HepG2 (cell line): ENCODE results near the gene THAP3. TPM values are rescaled to one million over a fixed set of nuclear protein-coding genes. Genes with fewer than 3 reads are reported as not detected.

Experiments used
- AGO2 ChIP-seq: fragments of 200-400 bp; formaldehyde crosslinking; optimal IDR thresholded peaks from 2 replicates; pipeline ENCODE3; 2017; ENCODE audit warnings: mild to moderate bottlenecking, low read depth, low read length, moderate library complexity
- AKAP8 ChIP-seq: sonication (generic); formaldehyde crosslinking; IDR thresholded peaks from 2 replicates; pipeline ENCODE4 v1.5.1; 2020; ENCODE audit warnings: mild to moderate bottlenecking, missing genetic modification reagents
- CBX1 ChIP-seq: IDR thresholded peaks from one replicate; pipeline ENCODE4 v1.6.1; 2016; ENCODE audit warnings: antibody characterized with exemption, low read depth
- ELF1 ChIP-seq: sonication (generic); formaldehyde crosslinking; IDR thresholded peaks from 2 replicates; pipeline ENCODE4 v1.4.0; 2020; ENCODE audit warnings: missing genetic modification reagents
- GABPB1 ChIP-seq: IDR thresholded peaks from 2 replicates; pipeline ENCODE4 v1.6.1; 2016; ENCODE audit warnings: mild to moderate bottlenecking, missing genetic modification reagents, moderate library complexity, missing compliant biosample characterization
- HDAC1 ChIP-seq: sonication (generic); formaldehyde crosslinking; IDR thresholded peaks from 2 replicates; pipeline ENCODE4 v1.5.1; 2020; ENCODE audit warnings: mild to moderate bottlenecking, missing genetic modification reagents
- HMGA1 ChIP-seq: sonication (generic); formaldehyde crosslinking; conservative IDR thresholded peaks from 2 replicates; pipeline ENCODE4 v1.4.0; 2020; ENCODE audit warnings: missing genetic modification reagents
- HNRNPLL ChIP-seq: fragments of 200-400 bp; formaldehyde crosslinking; IDR thresholded peaks from 2 replicates; pipeline ENCODE4 v1.6.1; 2017; ENCODE audit warnings: mild to moderate bottlenecking, low read depth, low read length; ENCODE audit not compliant: poor library complexity, severe bottlenecking
- HOXA5 ChIP-seq: sonication (generic); formaldehyde crosslinking; IDR thresholded peaks from 2 replicates; pipeline ENCODE4 v1.4.0; 2020; ENCODE audit warnings: missing genetic modification reagents
- IKZF1 ChIP-seq: fragments of 450-650 bp; IDR thresholded peaks from 2 replicates; pipeline ENCODE4 v1.7.1; 2016
- KAT7 ChIP-seq: IDR thresholded peaks from 2 replicates; pipeline ENCODE4 v1.6.1; 2018; ENCODE audit warnings: borderline replicate concordance, missing compliant biosample characterization
- KDM5B ChIP-seq: sonication (generic); formaldehyde crosslinking; IDR thresholded peaks from 2 replicates; pipeline ENCODE4 v1.4.0; 2020; ENCODE audit warnings: missing genetic modification reagents, mild to moderate bottlenecking, borderline replicate concordance
- MAFK ChIP-seq, 2 experiments: IDR thresholded peaks in 1 of 2; conservative IDR thresholded peaks in 1 of 2; 2 replicates each; pipeline ENCODE4 v1.6.1; 2011; ENCODE audit warnings: improper control_type of control experiment in 2 of 2, low read length in 2 of 2
- NCOA5 ChIP-seq: sonication (generic); formaldehyde crosslinking; IDR thresholded peaks from 2 replicates; pipeline ENCODE4 v1.4.0; 2020; ENCODE audit warnings: missing genetic modification reagents
- PHB2 ChIP-seq: fragments of 450-650 bp; IDR thresholded peaks from 2 replicates; pipeline ENCODE4 v1.6.1; 2018; ENCODE audit not compliant: partially characterized antibody
- PITX1 ChIP-seq: sonication (generic); formaldehyde crosslinking; IDR thresholded peaks from 2 replicates; pipeline ENCODE4 v1.5.1; 2020; ENCODE audit warnings: mild to moderate bottlenecking, missing genetic modification reagents
- RFXAP ChIP-seq: sonication (generic); formaldehyde crosslinking; IDR thresholded peaks from 2 replicates; pipeline ENCODE4 v1.4.0; 2020; ENCODE audit warnings: missing genetic modification reagents, borderline replicate concordance
- RXRA ChIP-seq: sonication (generic); formaldehyde crosslinking; IDR thresholded peaks from 2 replicates; pipeline ENCODE4 v1.5.1; 2020; ENCODE audit warnings: missing genetic modification reagents
- SP4 ChIP-seq: sonication (generic); formaldehyde crosslinking; IDR thresholded peaks from 2 replicates; pipeline ENCODE4 v1.8.1; 2023; ENCODE audit warnings: mild to moderate bottlenecking, missing genetic modification reagents
- STAG1 ChIP-seq: sonication (generic); formaldehyde crosslinking; IDR thresholded peaks from 2 replicates; pipeline ENCODE4 v1.4.0; 2020; ENCODE audit warnings: missing genetic modification reagents
- ZBTB21 ChIP-seq: sonication (generic); formaldehyde crosslinking; IDR thresholded peaks from 2 replicates; pipeline ENCODE4 v1.4.0; 2020; ENCODE audit warnings: missing genetic modification reagents
- ZFP62 ChIP-seq: sonication (generic); formaldehyde crosslinking; IDR thresholded peaks from 2 replicates; pipeline ENCODE4 v1.4.0; 2020; ENCODE audit warnings: missing genetic modification reagents
- ZFX ChIP-seq: sonication (generic); formaldehyde crosslinking; IDR thresholded peaks from 2 replicates; pipeline ENCODE4 v1.4.0; 2020; ENCODE audit warnings: mild to moderate bottlenecking, low read depth, missing genetic modification reagents, moderate library complexity
- ZFYVE20 ChIP-seq: sonication (generic); formaldehyde crosslinking; IDR thresholded peaks from 2 replicates; pipeline ENCODE4 v1.8.0; 2023; ENCODE audit warnings: low read depth, mild to moderate bottlenecking, moderate library complexity, missing genetic modification reagents, borderline replicate concordance
- ZKSCAN1 ChIP-seq: fragments of 150-350 bp; IDR thresholded peaks from 2 replicates; pipeline ENCODE4 v1.6.1; 2014; ENCODE audit warnings: low read length
- ZKSCAN5 ChIP-seq: sonication (generic); formaldehyde crosslinking; IDR thresholded peaks from 2 replicates; pipeline ENCODE4 v1.5.1; 2020; ENCODE audit warnings: mild to moderate bottlenecking, missing genetic modification reagents
- ZNF124 ChIP-seq: sonication (generic); formaldehyde crosslinking; IDR thresholded peaks from 2 replicates; pipeline ENCODE4 v1.4.0; 2020; ENCODE audit warnings: missing genetic modification reagents
- ZNF468 ChIP-seq: sonication (generic); formaldehyde crosslinking; IDR thresholded peaks from 2 replicates; pipeline ENCODE4 v1.8.0; 2022; ENCODE audit warnings: mild to moderate bottlenecking, moderate library complexity, missing genetic modification reagents
- ZNF557 ChIP-seq: sonication (generic); formaldehyde crosslinking; IDR thresholded peaks from 2 replicates; pipeline ENCODE4 v1.4.0; 2020; ENCODE audit warnings: missing genetic modification reagents
- ZNF576 ChIP-seq: sonication (generic); formaldehyde crosslinking; IDR thresholded peaks from 2 replicates; pipeline ENCODE4 v1.4.0; 2020; ENCODE audit warnings: mild to moderate bottlenecking, missing genetic modification reagents
- ZNF740 ChIP-seq: sonication (generic); formaldehyde crosslinking; IDR thresholded peaks from 2 replicates; pipeline ENCODE4 v1.4.0; 2020; ENCODE audit warnings: missing genetic modification reagents
- ZSCAN21 ChIP-seq: sonication (generic); formaldehyde crosslinking; IDR thresholded peaks from 2 replicates; pipeline ENCODE4 v1.8.0; 2022; ENCODE audit warnings: mild to moderate bottlenecking, missing genetic modification reagents, moderate library complexity, borderline replicate concordance
- polyA plus RNA-seq, 8 experiments: library from polyadenylated mRNA; depleted of rRNA in 3 of 8; stranded (reverse) in 7 of 8; unstranded in 1 of 8; fragments of >200 nt; fragmentation: Illumina TruSeq in 4 of 8; extraction: Trizol in 4 of 8; gene quantifications; 2 replicates each; pipeline versions ENCODE4 v1.2.1 to v1.2.3, GENCODE V29; 2011 to 2016; ENCODE audit warnings: low read depth in 4 of 8, missing spikeins in 1 of 8, mixed read lengths in 1 of 8; ENCODE audit not compliant: insufficient read depth in 1 of 8
- total RNA-seq, 5 experiments: library from RNA; depleted of rRNA; stranded (reverse); fragments of >200 nt; fragmentation: Illumina TruSeq; extraction: Trizol; gene quantifications; 2 replicates each; pipeline ENCODE4 v1.2.3, GENCODE V29; 2016; ENCODE audit warnings: low read depth in 1 of 5
- TF ChIP-seq, protein P1 (sequence below): sonication (generic); formaldehyde crosslinking; IDR thresholded peaks from 2 replicates; pipeline ENCODE4 v1.4.0; 2020; ENCODE audit warnings: mild to moderate bottlenecking, missing genetic modification reagents

Gene THAP3
- total and polyA plus RNA-seq, 2 of the 13 experiments (the other 11 are each of a cell fraction or from before 2014, with no cell fraction given), result 10.3 to 14.9 TPM

DNA sequence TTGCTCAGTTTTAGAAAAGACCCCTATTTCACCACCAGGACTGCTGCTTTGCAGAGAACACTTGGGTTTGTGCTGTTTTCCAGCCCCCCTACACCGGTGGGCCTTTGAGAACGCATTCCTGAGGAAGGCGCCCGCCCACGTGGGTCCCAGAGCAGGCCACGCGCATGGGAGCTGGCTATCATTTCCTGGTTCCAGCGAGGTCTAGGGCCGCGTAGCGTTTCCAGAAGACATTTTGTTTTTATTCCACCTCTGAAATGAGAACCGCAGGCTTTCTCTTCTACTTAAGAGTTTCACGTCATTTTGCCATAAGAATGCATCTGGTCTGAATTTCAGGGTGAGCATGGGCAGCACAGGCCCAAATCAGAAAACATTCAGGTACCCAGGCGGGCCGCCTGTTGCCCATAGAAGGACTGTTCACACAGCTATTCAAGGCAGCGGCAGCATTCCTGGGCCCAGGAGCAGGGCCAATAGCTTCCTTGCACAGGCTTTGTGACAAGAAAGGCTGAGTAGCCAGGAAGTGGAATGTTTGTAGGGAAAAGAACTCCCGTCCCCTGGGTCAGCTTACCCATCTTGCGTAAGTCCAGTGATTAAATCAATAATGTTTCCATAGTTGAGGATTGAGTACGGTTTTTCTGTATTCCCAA lies 20.6 kb upstream of the THAP3 start (continued):
- peak; percentile 46 to 51; a peak in 3 of 4 replicates for TF ChIP-seq MAFK (conservative IDR thresholded peaks at IDR 0.05 in 1 of 2, IDR thresholded peaks at IDR 0.05 in 1 of 2; ENCODE audit: low read length in 2 of 2)
- TF ChIP-seq SP4 (CRISPR knock-in tag), result 0 out of 2 replicates have a peak, but pooled peaks have one; percentile 20
- 0 out of 2 replicates have a peak, but pooled peaks have one; percentile 26 for TF ChIP-seq KAT7 (CRISPR knock-in tag)
- TF ChIP-seq HOXA5 (CRISPR knock-in tag), result no peak
- no peak for TF ChIP-seq PITX1 (CRISPR knock-in tag)
- no peak for TF ChIP-seq ZKSCAN1
- TF ChIP-seq ZSCAN21, result no peak
- no peak for TF ChIP-seq ZKSCAN5
- TF ChIP-seq CBX1, result no peak
- no peak for TF ChIP-seq ZNF576 (CRISPR knock-in tag)
- no peak for TF ChIP-seq STAG1 (CRISPR knock-in tag)
- peak; percentile 26 for TF ChIP-seq HNRNPLL
- TF ChIP-seq ZNF468, result no peak
- TF ChIP-seq ZNF740, result no peak
- TF ChIP-seq AKAP8 (CRISPR knock-in tag), result no peak
- TF ChIP-seq HDAC1 (CRISPR knock-in tag), result peak; percentile 46; the same call in 1 of the 2 replicates
- peak; percentile 19; the same call in 1 of the 2 replicates for TF ChIP-seq ZBTB21 (CRISPR knock-in tag)
- peak; percentile 38 for TF ChIP-seq RXRA
- TF ChIP-seq HMGA1 (CRISPR knock-in tag), result no peak
- TF ChIP-seq ELF1 (CRISPR knock-in tag), result peak; percentile 82
- no peak for TF ChIP-seq PHB2
- peak; percentile 89 for TF ChIP-seq KDM5B
- peak; percentile 90 for TF ChIP-seq ZFX (CRISPR knock-in tag)
- TF ChIP-seq NCOA5 (CRISPR knock-in tag), result no peak
- TF ChIP-seq RFXAP (CRISPR knock-in tag), result peak; percentile 43; the same call in 1 of the 2 replicates
- TF ChIP-seq IKZF1, result no peak
- TF ChIP-seq ZFP62, result no peak
- TF ChIP-seq AGO2, result peak; percentile 12
- no peak for TF ChIP-seq ZNF557
- TF ChIP-seq ZFYVE20 (CRISPR knock-in tag), result no peak
- peak; percentile 77; the same call in 1 of the 2 replicates for TF ChIP-seq ZNF124
- TF ChIP-seq, protein P1, sequence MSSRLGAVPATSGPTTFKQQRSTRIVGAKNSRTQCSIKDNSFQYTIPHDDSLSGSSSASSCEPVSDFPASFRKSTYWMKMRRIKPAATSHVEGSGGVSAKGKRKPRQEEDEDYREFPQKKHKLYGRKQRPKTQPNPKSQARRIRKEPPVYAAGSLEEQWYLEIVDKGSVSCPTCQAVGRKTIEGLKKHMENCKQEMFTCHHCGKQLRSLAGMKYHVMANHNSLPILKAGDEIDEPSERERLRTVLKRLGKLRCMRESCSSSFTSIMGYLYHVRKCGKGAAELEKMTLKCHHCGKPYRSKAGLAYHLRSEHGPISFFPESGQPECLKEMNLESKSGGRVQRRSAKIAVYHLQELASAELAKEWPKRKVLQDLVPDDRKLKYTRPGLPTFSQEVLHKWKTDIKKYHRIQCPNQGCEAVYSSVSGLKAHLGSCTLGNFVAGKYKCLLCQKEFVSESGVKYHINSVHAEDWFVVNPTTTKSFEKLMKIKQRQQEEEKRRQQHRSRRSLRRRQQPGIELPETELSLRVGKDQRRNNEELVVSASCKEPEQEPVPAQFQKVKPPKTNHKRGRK (CRISPR knock-in tag), result no peak
- TF ChIP-seq GABPB1 (CRISPR knock-in tag), result peak; percentile 41
